ENCODE results near the gene NEURL1B. TPM values are rescaled to one million over a fixed set of nuclear protein-coding genes. Genes with fewer than 3 reads are reported as not detected.
"Not testable (repeated sequence)": the region's sequence is repeated elsewhere in the genome, so short reads cannot be mapped to it uniquely, and the experiment has no call there.

The NEURL1B gene
- polyA plus RNA-seq, 3 donors: 12.7 to 16.6 (median 15.9) TPM

DNA sequence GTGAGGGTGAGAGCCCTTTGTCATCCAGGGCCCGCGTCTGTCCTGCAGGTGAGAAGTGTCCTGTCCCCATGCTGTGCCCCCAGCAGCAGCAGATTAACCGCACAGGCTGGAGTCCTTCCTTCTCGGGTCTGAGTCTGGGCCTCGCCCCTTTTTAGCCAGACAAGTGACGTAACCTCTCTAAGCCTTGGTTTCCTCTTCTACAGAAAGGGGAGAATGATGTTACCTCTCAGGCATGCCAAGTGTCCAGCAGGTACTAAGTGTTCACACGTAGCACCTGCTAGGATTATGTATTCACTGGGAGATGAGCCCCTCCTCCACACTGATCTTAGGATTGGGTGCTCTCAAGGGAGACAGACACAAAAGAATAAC lies 6.9 kb downstream of the NEURL1B start:
- no peak for DNase-seq

DNA sequence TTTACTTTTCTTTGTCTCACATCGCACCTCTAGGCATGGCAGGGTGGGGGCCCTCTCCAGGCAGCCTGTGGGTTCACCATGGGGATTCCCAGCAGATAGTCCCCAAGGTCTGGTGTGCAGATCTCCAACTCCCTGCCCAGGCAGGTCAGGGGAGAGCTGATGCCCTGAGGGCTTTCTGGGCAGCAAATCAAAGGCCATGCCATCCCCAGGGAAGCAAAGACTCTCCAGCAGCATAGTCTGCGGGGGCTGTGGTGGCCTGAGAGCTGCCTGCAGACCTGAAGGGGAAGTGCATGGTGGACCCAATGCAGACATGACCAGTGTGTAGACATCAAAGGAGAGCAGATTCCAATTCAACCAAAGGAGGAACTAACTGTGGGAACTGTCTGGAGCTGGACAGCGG lies 7.7 kb downstream of the NEURL1B start:
- DNase-seq: no peak

DNA sequence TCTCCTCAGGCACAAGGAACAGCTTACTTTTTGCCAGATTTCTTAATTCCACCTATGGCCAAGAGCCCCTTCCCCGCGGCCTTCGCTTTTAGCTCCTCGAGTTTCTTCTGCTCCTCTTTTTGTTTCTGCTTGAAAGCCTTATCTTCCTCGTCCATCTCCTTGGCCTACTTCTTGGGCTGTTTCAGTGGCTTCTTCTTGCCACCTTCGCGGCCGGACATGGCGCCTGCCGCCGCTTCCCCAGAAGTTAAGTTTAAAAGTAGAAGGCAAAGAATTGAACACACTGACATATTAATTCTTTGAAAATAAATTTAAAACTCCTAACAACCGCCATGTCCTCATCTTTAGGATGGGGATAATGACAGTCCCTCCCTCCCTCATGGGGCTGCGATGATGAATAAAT lies 15.4 kb downstream of the NEURL1B start:
- not testable (repeated sequence) for DNase-seq

DNA sequence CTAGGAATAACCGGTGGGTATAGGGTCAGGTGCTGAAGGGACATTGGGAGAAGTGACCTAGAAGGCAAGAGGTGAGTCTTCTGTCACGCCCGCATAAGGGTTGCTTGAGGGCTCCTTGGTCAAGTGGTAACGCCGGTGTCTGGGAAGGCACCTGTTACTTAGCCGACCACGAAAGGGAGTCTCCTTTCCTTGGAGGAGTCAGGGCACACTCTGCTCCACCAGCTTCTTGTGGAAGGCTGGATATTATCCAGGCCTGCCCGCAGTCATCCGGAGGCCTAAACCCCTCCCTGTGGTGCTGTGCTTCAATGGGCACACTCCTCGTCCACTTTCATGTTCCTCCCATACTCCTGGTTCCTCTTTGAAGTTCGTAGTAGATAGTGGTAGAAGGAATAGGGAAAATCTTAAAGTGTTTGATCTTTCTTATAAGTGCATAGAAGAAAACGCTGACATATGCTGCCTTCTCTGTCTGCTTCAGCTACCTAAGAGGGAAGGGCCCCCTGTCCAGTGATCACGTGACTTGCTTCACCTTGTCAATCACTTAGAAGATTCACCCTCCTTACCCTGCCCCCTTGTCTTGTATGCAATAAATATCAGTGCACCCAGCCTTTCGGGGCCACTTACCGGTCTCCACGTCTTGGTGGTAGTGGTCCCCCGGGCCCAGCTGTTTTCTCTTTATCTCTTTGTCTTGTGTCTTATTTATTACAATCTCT lies 16.6 kb downstream of the NEURL1B start:
- not testable (repeated sequence) for DNase-seq

DNA sequence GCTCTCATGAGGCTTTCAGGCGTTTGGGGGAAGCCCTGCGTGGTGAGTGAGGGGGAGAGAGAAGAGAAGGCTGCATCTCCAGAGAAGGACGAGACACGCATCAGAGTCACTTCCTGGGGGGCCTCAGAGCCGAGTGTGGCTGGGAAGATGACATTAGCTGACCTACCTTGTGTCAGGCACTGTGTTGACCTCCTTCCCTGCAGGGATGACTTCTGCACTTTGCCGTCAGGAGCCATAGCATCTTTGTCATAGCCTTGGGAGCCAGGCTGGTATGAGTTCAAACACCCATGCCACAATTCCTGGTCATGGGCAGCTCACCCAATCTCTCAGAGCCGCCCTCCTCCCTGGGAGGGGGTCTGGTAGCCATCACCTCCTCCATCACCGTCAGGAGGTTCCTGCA lies 17.3 kb downstream of the NEURL1B start:
- no peak for DNase-seq

DNA sequence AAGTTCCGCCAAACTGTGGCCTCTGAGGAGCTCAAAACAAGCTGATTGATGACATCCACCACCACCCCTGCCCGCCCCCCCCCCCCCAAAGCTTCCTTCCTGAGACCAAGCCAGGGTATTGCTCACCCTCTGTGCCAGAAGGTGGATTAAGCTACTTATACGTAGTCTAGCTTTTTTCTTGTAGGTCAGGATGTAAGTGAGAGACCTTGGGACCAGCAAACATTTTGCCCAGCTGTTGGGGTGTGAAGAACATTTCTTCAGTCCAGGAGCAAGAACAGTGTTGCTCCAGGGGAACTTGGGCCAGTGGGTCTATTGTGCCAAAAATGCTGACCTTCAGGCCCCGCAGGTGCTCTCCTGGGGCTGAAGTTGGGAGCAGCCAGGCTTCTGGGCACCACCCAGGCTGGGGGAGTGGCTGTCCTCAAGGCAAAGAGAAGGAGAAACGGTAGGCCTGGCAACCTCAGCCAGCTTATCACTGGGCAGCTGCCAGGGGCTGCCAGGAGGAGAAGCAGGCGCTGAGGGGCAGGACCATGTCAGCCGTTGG lies 18.0 kb downstream of the NEURL1B start:
- DNase-seq: no peak

DNA sequence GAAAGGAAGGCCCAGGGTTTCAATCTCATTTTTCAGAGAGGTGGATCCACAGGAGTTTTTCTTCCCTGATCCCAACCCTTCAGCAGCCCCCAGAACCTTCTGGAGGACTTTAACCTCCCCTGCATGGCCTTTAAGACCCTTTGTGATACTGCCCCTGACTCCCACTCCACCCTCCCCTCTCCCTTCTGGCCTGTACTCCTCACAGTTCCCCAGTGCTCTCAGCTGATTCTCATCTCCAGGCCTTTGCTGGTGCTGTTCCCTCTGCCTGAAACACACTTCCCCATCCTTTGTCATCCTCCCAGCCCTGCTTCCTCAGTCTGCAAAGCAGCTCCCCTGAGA lies 18.5 kb downstream of the NEURL1B start:
- no peak for DNase-seq

DNA sequence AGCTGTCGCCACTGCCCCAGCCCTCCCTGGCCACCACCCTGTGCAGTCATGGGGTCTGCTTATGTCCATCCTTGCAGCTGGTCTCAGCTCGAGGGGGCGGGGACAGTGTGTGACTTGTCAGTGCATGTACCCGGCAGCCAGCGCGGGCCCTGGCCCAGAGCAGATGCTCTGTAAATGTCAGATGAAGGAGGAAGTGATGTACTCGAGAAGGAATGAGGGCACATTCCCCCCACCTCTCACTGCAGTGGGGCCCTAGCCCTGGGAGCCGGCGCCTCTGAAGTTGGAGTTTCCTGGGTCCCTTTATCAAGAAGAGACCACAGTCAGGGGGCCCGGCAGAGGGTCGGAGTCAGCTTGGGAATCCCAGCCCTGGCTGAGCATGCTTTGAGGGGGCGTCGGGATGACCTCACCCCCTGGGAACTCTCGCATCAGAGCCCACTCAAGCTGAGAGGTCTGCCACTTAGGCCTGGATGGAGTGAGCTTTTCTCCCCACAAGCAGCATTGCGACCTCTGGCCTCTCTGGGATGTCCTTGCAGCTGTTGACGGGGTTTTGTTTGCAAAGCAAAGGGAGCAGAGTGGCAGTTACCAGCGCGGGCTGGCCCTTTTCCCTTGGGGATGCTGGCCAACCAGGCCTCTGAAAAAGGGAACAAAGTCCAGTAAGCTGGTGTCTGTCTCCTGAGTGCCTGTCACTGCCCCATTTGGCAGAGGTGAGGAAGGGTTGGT lies 19.0 kb downstream of the NEURL1B start:
- DNase-seq: no peak

DNA sequence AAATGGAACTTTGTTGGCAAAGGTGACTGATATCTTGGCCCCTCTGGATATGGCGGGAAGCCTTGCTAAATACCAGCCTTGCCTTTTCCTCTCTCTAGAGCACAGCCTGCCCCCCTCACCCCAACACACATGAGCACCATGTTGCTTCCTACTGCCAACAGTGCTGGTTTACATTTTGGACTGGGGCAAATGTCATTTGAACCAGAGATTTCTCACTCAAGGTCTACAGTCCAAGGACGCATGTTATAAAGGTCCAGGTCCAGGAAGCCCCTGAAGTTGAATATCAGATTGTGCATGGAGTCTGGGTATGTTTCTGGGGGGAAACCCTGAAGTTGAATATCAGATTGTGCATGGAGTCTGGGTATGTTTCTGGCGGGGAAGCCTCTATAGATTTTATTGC lies 19.9 kb downstream of the NEURL1B start:
- no peak for DNase-seq

DNA sequence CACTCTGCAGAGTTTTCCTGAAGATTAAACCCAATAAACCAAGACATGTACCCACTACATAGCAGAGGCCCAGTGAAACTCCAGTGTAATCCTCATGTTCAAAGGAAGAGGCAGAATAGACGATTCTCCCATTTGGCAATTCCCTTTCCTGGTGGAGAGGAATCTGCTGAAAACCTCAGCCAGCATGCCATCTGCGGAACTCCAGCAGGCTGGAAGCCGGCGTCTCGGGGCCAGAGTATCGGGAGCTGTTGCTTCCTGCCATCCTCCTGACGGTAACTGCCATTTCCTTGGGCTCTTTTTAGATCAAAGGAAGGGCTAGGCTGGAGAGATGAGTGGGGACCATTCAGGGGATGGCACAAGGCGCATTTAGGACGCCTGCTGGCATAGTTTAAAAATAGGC lies 20.5 kb downstream of the NEURL1B start:
- DNase-seq: no peak

DNA sequence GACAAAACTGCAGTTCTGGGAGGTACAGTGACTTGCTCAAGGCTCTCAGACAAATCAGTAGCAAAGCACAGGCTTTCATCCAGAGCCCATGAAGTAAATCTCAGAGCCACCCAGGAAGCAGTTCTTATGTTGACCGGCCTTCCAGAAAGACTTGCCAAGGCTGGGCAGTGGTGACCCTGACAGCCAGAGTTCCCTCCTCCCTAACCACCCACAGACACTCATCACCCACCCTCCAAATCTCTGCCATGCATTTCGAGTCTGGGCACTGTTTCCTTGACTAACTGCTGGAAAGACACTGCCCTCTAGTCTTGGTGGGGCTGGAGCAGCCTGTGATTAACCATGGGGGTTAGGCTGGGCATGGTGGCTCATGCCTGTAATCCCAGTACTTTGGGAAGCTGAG lies 21.5 kb downstream of the NEURL1B start:
- no peak for DNase-seq

DNA sequence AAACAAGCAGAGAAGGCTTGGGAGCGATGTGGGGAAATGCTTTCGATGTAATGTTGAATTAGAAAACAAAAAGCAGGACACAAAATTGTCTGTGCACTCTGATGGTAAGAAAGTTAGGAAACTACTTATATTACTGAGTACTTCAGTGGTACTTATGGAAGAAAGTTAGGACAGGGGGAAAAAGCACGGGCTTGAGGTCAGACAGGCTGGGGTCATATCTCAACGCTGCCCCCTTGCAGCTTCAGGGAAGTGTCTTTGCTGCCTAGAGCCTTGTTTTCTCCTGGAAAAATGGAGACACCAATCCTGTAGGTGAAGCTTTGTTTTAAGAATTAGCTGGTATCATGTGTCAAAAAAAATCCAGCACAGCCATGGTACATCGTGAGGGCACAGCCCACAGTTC lies 23.0 kb downstream of the NEURL1B start:
- no peak for DNase-seq

DNA sequence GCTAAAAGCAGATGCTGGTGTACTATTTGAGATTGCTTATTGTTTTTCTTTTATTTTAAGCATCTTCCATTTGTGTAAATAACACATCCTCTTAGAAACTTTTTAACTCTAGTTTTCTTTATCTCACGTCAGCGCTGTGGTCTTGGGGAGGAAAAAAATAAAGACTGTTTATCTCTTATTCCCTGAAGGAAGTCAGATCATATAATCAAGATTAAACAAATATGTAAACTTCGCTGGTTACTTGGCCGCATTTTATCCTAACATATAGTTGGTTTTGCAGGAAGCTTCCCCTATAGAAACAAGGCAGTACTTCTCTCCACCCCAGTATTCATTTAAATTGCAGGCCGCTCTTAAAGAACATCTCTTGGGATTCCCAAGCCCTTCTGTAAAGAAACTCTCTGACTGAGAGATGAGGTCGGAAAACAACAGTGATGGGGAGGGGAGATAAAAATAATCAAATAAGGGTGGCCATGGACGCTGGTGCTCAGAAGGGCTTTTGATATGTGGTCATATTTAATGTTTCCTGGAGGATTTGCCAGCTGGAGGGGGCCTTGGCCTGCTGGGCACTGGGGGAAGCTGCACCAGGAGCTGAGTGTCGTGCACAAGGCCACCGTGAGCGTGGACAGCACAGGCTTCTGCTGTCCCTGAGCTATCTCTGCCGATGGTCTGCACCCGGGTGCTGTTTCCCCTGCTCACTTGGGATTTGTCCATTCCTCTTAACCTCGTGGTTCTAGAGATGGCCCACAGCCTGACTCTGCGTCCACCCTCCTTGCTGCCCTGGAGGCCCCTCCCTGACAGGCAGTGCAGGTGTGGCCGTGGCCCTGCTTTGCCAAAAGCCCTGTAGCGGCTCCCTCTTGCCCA lies 23.8 kb downstream of the NEURL1B start:
- DNase-seq: no peak

DNA sequence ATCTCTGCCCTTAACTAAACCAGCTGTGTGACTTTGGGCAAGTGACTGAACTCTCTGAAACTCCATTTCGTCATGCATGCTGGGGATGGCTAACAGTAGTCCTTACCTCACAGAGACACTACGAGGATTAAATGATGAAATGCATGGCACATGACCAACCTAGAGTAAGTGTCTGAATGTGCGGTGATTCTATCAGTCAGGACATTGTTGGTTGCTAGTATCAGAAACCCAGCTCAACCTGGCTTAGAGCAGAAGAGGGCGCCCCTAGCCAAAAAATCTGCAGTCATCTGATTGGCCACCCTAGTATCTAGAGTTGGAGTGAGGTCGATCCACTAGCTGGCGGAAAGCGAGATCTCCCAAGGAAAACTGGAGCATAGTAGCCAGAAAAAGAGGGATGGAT lies 25.2 kb downstream of the NEURL1B start:
- no peak for DNase-seq

DNA sequence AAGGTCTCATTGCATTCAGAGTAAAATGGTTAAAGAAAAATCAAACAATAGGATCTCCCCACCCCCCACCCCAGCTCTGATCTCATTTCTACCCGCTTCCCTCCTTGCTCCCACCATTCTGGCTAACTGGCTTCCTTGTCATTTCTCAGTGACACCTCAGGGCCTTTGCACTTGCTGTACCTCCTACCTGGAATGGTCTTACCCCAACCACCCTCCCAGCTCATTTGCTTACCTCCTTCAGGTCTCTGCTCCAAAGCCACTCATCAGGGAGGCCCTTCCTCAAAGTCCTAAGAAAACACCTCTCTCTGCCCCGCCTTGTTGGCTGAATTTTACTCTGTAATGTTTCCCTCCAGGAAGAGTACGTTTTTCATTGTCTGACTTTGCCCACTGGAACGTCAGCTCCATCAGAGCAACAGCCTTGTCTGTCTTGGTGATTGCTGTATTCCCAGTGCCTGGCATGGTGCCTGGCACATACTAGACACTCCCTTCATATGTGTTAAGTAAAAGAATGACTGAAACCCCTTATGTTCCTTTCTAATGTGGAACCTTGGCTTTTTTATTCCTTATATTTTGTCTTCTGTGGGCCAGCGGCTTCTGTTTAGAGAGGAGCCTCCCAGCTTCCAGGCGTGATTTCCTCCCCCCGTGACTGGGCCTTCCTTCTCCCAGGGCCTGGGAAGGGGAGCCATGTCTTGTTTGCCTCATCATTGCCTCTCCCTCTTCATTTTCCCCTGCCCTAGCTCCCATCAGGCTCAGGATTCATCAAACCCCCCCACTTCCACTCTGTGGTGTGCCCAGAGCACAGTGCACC lies 26.9 kb downstream of the NEURL1B start:
- no peak for DNase-seq

DNA sequence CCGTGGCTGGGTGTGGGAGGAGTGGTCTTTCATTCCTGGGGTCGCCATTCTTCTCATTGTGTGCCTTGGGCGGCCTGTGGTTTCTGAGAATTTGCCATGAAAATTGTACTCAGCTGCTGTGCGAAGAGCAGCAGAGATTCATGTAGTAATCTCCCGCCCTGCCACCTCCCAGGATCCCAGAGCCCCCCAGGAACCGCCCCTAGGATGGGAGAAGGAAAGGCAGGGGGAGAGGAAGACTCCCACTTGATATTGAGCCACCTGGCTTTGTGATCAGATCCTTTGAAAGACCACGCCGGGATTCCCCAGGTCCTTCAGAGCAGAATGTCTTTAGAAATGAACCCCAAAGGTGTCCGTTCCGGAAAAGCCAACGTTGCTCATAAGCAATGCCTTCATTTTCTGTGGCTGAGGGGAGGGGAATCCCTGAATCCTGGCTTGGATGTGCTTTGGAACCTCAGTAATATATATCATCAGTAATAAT lies 27.6 kb downstream of the NEURL1B start:
- DNase-seq: no peak

DNA sequence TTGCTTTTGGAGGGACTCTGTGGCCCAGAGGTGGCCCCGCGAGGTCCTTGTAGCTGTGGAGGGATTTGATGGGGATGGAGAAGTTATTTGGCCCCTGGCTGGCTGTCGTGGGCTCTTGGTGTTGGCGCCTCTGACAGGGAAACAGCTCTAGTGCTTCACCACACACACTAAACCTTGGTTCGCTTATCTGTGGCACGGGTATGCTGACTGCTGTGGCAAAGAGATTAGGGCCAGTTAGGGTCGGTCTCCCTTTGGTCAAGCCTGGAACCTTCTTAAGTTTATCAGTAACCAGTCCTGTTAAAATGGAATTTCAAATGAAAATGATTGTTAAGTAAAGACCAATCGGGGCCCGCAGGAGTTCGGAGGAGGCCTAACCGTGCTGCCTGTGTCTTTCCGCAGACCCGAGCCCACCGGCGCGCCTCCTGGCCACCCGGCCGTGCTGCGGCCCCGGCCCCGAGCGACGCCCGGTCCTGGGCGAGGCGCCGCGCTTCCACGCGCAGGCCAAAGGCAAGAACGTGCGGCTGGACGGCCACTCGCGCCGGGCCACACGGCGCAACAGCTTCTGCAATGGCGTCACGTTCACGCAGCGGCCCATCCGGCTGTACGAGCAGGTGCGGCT lies 28.4 kb downstream of the NEURL1B start:
- no peak for DNase-seq

DNA sequence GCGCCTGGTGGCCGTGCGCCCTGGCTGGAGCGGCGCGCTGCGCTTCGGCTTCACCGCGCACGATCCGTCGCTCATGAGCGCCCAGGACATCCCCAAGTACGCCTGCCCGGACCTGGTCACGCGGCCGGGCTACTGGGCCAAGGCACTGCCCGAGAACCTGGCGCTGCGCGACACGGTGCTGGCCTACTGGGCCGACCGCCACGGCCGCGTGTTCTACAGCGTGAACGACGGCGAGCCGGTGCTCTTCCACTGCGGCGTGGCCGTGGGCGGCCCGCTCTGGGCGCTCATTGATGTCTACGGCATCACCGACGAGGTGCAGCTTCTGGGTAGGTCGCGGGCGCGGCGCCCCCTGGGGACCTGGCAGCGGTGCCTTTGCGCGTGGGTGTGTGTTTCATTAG lies 28.9 kb downstream of the NEURL1B start:
- no peak for DNase-seq

DNA sequence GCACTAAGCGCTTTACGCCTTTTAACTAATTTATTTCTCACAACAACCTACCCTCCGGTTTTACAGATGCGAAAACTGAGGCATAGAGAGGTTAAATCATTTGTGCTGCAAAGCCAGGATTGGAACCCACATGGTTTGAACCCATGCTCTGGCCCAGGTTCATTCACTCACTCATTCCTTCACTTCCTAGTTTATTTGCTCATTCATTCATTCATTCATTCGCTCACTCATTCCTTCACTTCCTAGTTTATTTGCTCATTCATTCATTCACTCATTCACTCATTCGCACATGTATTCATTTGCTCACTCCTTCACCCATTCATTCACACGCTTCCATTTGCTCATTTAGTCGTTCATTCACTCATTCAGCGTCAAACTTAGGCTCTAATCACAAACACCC lies 29.4 kb downstream of the NEURL1B start:
- DNase-seq: no peak

DNA sequence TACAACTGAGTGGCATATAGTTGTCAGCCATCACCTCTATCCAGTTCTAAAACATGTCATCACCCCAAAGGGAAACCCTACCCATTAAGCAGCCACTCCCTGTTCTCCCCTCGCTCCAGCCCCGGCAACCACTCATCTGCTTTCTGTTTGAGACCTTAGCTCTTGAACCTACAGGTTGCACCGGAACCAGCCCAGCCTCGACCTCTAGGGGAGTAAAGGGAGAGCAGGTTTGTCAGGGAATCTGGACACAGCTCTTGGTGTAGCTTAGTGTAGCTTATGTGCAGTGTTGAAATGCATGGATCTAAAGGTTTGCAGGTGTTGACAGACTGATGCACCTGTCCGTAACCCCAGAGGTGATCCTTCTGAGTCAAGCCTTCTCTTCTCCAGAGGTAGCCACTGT lies 30.0 kb downstream of the NEURL1B start:
- DNase-seq: no peak

DNA sequence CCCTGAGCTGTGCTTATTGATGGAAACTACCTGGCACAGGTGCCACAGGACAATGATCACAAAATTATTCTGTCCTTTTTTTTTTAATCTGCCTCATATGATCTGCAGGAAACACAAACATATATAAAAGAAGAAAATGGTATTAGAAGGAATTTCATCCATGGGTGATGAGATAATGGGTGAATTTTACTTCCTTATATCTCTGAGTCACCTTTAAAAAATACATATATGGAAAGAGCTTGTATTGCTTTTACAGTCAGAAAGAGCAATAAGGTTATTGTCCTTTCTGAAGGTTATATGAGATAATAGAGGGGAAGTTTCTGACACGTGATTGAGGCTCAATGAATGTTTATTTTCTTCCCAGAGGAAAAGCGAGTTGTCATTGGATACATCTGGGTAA lies 31.6 kb downstream of the NEURL1B start:
- DNase-seq: no peak

Measured in renal pelvis (tissue), 4 donors.